Right forelimb (tissue), 1 donor: Measurements from ENCODE around the gene VPS37D.
A peak's percentile ranks its signal among the peaks of the same experiment; 100 is the strongest.

ENCODE experiments used
- DNase-seq: peaks from one replicate; pipeline ENCODE4 v3.0.0-alpha.2; 2018

The VPS37D gene

DNA sequence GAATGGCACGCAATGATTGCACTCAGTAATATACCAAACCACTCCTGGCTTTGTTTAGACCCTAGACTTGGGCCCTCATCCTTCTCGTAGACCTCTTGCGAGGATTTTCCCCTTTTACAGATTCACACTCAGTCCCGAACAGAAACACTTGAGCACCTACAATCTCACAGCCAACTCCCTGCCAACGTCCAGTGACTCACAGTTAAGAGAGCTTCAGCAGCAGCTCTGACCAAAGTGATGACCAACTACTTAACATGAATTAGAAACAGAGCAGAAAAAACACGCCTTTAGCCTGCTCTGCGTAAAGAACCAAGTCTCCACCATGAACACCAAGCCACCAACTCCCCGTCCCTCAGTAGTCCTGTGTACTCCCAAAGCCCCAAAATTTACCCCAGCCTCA is 13.4 kb downstream of the VPS37D start:
- no peak for DNase-seq

DNA sequence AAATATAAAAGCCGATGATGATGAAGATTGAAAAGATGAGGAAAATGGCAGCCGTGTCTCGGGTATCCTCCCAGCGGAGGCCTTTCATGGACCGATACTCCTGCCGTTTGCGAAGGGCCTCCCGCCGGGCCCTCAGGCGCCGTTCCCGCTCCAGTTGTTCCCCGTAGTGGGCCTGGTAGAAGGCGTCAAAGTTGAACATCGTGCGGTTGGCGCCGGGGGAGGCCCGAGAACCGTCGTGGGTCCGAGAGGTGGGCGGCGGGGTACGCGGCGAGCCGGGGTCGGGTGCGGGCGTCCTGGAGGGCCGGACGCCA is 15.1 kb downstream of the VPS37D start:
- DNase-seq, result no peak

DNA sequence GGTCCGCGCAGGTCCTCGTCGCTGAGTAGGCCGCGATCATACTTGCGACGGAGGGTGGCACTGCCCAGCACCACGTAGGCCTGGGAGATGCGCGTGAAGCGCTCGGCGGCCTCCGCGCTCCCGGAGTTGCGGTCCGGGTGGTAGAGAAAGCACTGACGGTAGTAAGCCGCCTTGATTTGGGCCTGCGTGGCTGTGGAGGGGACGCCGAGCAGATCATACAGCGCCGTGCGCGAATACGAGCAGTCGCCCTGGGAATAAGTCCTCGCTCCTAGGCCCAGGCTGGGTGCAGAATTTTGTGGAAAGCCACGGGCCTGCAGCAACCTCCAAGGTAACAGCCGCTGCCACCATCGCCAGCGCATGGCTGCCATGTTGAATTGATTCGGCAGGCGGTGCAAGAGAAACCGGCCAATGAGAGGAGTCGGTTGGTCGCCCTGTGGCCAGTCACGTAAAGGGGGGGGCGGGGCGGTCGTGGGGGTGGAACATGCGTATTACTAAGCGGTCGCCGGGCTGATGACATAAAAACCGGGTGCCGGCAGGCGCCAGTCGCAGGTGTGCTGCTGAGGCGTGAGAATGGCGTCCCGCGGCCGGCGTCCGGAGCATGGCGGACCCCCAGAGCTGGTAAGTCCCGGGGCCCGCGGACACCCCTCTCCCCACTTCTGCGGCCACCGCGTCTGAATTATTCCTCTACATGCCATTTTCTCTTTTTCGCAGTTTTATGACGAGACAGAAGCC is 15.6 kb downstream of the VPS37D start, which contains the start of the genes BUD23 and DNAJC30:
TSS of gene BUD23 (plus strand) at position 542 of the 732 bp plus-strand sequence. CDS start at position 571, 29 bp downstream.
TSS of gene DNAJC30 (minus strand) at position 398 of the 732 bp plus-strand sequence. CDS start at position 368, 30 bp downstream.
- peak; percentile 99 for DNase-seq

DNA sequence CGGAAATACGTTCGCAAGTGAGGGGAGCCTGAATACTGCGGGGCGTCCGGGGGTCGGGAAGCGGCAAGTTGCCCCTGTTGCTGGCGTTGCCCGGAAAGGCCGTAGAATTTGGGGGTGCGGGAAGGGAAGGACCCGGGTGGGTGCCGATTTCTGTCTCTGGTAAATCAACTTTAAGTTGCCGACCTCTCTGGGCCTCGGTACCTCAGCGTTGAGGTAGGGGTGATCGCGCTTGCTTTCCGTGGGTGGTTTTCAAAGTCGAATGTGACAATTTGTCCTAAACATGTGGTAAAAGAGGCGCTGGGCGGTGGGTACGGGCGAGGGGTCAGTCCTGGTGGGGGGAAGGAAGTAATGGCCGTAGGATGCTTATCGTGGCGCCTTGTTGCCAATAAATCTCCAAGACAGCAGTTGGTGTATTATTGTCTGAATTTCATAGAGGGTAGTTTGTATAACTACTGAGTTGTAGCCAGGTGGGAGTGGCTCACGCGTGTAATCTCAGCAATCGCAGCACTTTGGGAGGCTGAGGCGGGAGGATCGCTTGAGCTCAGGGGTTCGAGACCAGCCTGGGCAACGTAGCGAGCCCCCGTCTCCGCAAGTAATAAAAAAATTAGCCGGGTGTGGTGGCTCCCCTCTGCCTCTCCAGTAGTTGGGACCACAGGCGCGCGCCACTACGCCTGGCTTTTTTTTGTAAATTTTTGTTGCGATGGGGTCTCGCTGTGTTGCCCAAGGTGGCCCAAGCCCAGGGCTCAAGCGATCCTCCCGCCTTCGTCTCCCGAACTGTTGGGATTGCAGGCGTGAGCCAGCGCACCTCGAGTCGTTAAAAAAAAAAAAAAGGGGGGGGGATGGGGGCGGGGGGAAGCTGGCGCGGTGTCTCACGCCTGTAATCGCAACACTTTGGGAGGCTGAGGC is 16.4 kb downstream of the VPS37D start:
- DNase-seq, result no peak

DNA sequence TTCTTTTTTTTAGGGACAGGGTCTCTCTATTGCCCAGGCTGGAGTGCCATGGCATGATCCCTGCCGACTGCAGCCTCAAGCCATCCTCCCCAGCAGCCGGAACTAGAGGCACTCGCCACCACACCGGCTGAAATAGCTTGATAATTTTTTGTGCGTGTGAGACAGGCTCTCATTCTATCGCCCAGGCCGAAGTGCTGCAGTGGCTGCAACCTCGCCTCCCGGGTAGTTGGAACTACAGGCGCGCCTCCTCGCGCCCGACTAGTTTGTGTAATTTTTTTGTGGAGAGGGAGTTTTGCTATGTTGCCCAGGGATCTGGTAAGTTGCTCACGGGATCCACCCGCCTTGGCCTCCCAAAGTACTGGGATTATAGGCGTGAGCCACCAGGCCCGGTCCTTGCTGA is 17.7 kb downstream of the VPS37D start:
- DNase-seq, result no peak

DNA sequence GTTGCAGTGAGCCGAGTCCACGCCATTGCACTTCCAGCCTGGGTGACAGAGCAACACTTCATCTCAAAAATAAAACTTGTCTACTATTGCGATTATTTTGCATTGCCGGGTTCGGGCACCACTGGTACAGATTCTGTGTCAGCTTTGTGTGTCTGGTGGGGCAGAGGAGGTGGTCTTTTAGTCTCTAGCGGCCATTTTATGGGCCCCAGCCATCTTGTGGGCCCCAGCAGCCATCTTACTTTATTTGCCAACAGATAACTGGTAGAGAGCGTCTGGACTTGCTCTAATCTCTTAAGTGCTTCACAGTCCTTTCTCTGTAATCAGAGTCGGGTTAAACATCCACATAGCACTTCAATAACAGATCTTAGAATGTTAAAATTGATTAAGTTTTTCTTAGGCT is 20.7 kb downstream of the VPS37D start:
- no peak for DNase-seq

DNA sequence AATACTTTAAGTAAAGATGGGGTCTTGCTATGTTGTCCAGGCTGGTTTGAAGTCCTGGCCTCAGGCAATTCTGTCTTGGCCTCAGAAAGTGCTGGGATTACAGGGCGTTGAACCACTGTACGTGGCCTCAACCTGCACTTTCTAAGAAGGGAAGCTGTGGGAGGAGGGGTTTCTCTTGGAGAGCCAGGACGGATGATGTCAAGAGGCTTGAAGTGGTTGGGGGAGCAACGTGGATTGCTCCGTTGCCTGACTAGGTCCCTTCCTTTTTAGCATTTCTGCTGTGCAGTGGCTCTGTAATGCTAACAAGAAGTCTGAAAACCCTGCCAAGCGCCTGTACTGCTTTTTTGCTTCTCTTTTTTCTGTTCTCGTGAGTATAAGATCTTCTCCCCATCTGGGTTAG is 23.0 kb downstream of the VPS37D start:
- DNase-seq, result no peak

DNA sequence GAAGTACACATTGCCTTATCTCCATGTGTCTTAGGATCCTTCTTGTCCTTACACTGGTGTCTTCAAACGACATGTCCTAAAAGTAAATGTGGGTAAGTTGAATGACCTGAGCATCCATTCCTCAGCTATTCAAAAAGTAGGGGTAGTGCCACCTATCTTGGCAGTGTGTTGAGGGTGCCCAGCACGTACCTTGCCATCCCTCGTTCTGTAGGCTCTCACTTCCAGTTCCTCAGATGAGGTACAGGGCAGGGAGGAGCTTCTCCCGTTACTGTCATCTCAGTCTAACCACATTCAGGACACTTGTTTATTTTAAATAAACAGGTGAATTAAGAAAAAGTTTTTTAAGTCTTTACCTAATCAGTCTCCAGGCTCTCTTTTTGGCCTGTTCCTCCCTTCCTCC is 28.7 kb downstream of the VPS37D start:
- no peak for DNase-seq

DNA sequence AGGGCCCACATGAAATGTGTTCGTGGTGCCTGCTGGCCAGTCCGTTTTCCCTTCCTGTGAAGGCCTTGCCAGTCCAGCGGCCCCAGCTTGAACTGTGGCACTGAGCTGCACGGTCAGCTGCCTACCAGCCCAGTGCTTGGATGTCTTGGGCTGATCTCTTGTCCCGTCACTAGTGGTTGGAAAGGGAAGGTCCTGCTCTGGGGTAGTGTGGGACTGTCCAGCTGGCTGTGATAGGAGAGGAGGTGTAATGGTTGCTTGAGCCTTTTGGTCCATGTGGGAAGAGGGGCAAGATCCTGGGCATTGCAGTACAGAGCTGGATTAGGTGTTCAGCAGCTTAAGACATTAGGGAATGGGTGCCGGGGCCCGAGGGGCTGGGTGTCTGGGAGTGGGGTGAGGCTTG is 30.8 kb downstream of the VPS37D start:
- no peak for DNase-seq

DNA sequence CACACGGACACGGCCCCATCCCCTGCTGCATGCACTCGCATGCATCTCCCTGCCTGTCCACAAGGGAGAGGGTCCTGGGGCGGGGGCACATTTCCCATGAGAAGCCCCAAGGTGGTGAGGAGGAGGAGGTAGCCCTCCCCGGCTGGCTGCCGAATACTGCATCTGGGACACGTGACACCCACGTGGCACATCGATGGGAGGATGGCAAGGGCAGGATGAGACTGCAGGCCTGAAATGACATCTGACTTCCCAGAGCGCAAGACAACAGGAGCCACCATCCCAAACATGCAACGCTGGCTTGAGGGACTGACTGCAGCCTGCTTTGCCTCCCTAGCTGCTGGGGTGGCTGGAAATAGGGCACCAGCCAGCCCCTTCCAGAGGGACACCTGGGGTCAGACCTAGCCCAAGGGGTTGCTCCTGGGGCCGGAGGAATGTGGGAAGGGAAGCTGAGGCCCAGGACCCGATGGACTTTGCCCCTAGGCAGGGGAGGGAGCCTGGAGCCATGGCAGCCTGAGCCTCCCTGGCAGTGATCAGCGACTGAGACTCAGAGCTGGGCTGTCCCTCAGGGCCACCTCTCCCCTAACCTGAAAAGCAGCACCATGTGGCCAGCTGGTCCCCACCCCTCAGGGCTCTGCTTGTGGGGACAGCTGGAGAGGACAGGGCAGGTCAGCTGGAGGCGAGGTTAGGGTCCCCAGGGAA is 31.9 kb downstream of the VPS37D start:
- no peak for DNase-seq

DNA sequence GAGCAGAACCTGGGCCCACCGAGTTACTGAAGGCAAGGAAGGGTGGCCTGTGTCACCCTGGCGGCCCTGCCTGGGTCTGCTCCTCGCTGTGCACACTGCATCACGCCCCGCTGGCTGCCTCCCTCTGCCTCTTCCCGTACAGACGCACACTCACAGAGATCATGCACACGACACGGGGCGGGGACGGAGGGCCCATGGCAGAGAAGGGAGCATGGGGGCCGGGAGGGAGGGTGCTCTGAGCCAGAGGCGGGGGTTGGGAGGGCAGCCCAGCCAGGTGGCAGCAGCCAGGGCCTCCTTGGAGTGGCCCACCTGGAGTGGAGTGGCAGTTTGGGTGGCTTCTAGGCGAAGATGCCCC is 32.4 kb downstream of the VPS37D start:
- no peak for DNase-seq

DNA sequence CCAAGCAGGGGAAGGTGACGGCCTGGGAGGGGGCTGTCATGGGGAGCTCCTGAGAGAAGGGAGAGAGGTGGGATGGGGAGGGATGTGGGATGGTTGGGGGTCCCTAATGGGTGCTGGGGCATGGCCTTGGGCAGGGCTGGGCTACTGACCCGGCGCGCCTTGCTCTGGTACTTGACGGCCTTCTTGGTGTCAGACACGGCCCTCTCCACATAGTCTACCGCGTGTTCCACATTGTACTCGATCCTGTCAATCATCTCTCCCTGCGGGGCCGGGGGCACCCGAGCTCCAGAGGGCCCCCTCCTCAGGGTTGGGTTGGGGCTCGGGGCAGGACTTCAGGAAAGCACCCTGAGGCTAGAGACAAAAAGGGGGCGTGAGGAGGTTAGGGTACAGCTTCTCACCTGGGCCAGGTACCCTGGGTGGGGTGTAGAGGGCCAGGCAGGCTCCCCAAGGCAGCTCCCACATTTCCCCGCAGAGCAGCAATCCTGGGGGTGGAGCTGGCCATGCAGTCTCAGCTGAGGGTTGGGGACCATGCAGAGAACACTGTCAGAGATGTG is 33.0 kb downstream of the VPS37D start:
- no peak for DNase-seq

DNA sequence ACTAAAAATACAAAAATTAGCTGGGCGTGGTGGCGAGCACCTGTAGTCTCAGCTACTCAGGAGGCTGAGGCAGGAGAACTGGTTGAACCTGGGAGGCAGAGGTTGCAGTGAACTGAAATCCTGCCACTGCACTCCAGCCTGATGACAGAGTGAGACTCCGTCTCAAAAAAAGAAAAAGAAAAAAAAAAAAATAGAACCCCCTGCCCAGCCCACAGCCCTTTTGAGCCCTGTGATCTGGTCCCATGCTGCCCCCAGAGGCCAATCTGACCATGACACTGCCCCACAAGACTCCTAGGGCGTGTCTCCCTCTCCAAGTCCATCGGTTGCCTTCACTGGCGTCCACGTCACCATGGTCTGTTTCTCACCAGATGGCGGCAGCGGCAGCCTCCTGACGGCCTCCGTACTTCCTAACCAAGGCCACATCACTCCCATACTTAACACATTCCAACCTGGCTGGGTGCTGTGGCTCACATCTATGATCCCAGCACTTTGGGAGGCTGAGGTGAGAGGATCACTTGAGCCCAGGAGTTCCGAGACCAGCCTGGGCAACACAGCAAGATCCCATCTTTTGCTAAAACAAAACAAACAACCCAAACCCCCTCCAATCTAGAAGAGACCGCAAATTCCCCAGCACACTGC is 33.8 kb downstream of the VPS37D start:
- DNase-seq, result no peak

DNA sequence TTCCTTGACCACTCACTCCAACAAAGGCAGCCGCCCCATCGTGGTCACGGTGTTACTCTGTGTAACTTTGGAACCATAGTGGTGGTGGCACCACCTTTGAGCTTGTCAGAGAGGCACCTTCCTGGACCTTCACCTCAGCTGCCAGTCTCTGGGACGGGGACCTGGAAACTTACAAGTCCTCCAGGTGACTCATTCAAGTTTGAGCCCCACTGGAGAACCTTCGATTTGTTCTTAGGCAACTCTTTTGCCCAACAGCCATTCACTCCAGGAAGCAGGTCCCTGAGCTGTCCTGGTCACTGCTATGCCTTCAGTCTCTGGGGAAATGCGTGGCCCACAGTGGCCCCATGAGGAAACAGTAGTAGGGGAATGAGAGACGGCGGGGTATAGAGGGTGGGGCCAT is 34.6 kb downstream of the VPS37D start:
- DNase-seq, result no peak

DNA sequence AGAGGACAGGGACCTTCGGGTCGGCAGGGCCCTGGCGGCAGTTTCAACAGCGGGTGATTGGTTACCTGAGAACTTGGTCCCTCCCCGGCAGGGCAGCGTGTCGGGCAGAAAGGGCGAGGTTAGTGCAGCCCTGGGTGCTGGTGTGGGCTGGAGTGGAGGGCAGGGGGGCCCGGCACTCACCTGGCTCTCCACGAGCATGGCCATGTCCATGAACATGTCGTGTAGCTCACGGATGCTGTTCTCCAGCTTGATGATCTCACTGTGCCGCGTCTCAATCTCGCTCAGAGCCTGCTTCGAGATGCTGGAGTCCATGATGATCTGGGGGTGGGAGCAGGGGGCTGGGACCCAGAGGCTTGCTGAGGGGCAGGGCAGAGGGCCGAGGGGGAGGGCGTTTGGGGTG is 35.0 kb downstream of the VPS37D start:
- no peak for DNase-seq

DNA sequence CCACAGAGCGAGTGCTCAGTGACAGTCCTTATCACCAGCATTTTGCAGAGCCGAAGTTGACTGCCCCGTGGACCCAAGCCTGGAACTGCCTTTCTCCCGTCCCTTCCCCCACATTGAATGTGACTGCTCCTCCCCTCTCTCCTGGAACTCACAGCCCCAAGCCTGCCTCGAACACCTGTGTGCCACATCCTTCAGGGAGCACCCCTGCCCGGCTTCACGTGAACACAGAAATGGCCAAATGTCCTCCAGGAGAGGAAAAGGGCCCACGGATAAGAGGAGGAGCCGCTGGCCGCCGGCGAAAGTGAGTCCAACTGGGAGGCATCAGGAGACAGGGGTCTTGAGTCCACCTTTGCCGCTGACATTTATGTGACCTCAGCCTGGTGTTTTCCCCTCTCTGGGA is 35.6 kb downstream of the VPS37D start:
- no peak for DNase-seq

DNA sequence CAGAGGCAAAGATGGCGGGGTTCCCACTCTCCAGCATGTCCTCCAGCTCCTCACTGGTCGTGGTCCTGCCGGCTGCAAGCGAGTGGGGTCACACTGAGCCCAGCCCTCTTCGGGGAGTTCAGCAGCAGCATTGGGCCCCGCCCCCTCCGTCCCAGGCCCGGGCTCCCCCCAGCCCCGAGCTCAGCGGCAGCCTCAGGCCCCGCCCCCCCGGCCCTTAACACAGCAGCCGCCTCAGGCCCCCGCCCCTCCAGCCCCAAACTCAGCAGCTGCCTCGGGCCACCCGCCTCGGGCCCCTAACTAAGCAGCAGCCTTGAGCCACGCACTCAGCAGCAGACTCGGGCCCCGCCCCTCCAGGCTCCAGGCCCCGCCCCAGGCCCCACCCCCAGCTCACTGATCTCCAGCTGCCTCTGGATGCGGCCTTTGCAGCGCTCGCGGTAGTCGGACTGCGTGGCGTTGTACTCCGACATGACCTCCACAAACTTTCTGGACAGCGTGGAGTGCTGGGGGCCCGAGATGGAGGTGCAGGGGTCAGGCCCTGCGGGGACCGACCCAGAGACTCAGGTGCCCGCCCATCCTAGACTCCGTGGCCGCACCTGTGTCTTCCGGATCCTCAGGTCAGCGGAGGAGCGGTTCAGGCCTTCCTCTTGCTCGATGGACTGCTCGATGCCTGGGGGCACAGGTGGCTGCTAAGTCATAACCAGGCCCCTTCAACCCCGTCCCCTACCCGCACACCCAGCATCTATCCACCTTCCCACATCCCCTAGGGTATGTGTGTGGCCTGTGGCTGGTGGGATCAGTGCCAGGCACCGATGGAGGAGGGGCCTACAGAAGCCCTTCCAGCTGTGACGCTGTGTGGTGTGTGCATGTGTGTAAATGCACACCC is 36.4 kb downstream of the VPS37D start:
- DNase-seq, result peak; percentile 90

DNA sequence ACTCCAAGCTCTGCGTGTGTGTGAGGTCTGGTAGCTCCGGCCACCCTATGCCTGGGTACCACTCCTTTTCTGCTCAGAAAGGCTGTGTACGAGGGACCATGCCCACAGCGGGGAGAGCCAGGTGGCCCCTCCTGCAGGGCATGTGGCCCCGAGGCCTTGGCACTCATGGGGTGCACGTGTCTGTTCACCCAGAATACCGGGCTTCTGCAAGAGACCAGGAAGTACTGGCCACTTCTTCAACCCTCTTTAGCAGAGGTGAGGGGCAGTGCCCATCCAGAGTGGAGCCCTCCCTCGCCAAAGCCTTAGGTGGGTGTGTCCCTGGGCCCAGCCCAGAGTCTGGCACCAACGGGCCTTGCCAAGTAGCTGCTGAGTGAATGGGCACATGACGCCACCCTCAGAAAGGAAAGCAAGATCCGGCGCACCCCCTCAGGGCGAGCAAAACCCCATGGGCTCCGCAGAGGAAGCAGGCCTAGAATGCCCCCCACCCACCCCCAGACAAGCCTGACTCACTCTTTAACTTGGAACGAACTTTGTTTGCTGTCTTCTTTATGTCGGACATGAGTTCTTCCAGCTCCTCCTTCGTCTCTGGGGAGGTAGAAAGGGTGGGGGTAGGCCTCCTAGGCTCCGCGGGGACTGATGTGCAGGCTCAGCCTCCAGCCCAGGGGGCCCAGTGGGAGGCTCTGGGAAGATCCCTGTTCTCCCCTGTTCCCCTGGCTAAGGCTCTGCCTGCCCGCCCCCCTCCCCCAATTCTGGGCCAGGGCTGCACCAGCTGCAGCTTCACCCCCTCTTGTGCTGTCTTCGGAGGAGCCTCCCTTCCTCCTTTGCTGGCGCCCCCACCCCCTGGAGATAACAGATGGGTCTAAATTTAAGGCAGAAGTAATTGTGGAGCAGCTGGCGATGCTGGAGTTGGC is 37.3 kb downstream of the VPS37D start:
- no peak for DNase-seq

DNA sequence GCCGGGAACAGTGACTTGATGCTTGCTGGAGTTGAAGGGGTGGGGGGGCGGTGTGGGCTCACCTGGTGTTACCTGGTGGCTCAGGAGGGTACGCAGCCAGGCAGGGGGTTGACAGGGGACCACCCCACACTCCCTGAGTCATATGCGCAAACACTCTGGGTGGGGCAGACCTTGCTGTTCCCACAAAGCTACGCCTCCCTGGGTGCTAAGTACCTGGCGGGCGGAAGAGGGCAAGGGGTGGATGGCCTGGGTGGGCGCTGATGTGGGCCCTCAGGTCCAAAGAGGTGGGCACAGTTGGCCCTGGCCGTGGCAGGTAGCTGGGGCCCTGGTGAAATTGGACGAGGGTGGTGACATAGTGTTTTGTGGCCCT is 37.9 kb downstream of the VPS37D start:
- no peak for DNase-seq

DNA sequence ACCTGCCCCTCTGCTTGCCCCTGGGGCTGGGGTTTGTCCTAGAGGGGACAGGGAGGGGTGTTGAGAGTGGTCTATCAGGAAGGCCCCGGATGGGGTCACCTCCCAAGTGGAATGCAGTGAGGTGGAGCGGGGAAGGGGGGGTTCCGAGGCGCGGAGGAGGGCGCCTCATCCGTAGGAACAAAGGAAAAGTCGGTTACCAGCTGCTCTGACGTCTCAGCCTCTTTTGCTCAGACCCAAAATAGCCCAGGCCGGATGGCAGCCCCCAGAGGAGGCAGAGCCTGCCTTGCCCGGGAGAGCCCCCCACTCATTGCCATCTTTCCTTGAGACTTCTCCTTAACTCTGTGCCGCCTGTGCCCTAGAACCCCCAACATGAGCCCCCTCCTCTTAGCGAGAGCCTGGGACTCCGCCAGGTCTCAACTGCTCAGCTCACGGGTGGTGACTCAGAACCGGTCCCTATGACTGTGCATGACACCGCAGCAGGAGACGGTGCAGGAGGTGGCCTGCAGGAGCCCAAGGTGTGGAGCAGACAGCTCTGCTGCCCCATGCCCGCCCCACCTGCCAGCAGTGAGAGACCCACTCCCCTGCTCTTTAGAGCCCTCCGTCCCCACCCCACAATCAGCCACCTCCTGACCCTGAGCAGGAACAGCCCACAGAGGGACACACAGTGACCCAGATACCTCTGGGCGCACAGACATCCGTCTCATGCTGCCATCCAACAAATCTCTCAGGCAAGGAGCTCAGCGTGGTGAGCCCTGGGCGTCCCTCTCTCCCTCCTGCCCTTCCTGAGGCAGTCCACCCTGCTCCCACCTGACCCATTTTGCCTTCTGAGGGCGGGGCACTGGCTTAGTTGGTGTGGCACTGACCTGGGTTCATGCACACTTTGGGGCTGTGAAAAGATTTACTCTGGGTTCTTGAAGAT is 38.8 kb downstream of the VPS37D start:
- DNase-seq, result no peak
